SK-N-SH treated with all-trans-retinoic acid at 6 μM for 48 hours (cell line): ENCODE results near the gene FETUB.

Experiments used
- ATAC-seq: fragments of 200-7000 bp; cut with Tn5 transposase; 3 replicates; pipeline ENCODE4 v1.9.1; 2020; ENCODE audit warnings: mild to moderate bottlenecking, moderate library complexity
- ARNTL ChIP-seq: fragments of 450-650 bp; formaldehyde crosslinking; IDR thresholded peaks from 2 replicates; pipeline ENCODE4 v1.5.0; 2020; ENCODE audit warnings: low read depth, mild to moderate bottlenecking, moderate library complexity, borderline replicate concordance
- BACH2 ChIP-seq: fragments of 250-450 bp; sonication (Bioruptor Pico); IDR thresholded peaks from 2 replicates; pipeline ENCODE4 v1.9.0; 2021; ENCODE audit warnings: mild to moderate bottlenecking, borderline replicate concordance
- CREB5 ChIP-seq: fragments of 250-450 bp; sonication (Bioruptor Pico); IDR thresholded peaks from 2 replicates; pipeline ENCODE4 v1.5.1; 2020; ENCODE audit warnings: low read depth, mild to moderate bottlenecking, moderate library complexity
- CSDC2 ChIP-seq: fragments of 250-450 bp; sonication (Bioruptor Pico); IDR thresholded peaks from 2 replicates; pipeline ENCODE4 v1.5.0; 2020; ENCODE audit warnings: mild to moderate bottlenecking, moderate library complexity
- CSRNP3 ChIP-seq: fragments of 250-450 bp; sonication (Bioruptor Pico); IDR thresholded peaks from 2 replicates; pipeline ENCODE4 v1.5.1; 2021; ENCODE audit warnings: mild to moderate bottlenecking, moderate library complexity
- ESRRG ChIP-seq: fragments of 250-450 bp; sonication (Bioruptor Pico); IDR thresholded peaks from 2 replicates; pipeline ENCODE4 v1.6.1; 2021; ENCODE audit warnings: mild to moderate bottlenecking
- ISL1 ChIP-seq: fragments of 250-450 bp; sonication (Bioruptor Pico); IDR thresholded peaks from 2 replicates; pipeline ENCODE4 v2.1.2; 2022; ENCODE audit warnings: mild to moderate bottlenecking, moderate library complexity
- OSR1 ChIP-seq: fragments of 250-450 bp; sonication (Bioruptor Pico); IDR thresholded peaks from 2 replicates; pipeline ENCODE4 v1.8.0; 2022; ENCODE audit warnings: moderate library complexity, mild to moderate bottlenecking, inconsistent platforms
- POU6F1 ChIP-seq: fragments of 250-450 bp; sonication (Bioruptor Pico); IDR thresholded peaks from 2 replicates; pipeline ENCODE4 v1.8.0; 2021; ENCODE audit warnings: low read depth, mild to moderate bottlenecking, moderate library complexity, borderline replicate concordance
- PPARA ChIP-seq: fragments of 250-450 bp; sonication (Bioruptor Pico); IDR thresholded peaks from 2 replicates; pipeline ENCODE4 v1.5.0; 2020; ENCODE audit warnings: mild to moderate bottlenecking, borderline replicate concordance
- RARB ChIP-seq: fragments of 250-450 bp; sonication (Bioruptor Pico); IDR thresholded peaks from 2 replicates; pipeline ENCODE4 v1.8.0; 2021; ENCODE audit warnings: mild to moderate bottlenecking, moderate library complexity
- TCF4 ChIP-seq: fragments of 250-450 bp; sonication (Bioruptor Pico); IDR thresholded peaks from 2 replicates; pipeline ENCODE4 v1.8.0; 2021; ENCODE audit warnings: mild to moderate bottlenecking, moderate library complexity, borderline replicate concordance
- TOX ChIP-seq: fragments of 250-450 bp; sonication (Bioruptor Pico); IDR thresholded peaks from 2 replicates; pipeline ENCODE4 v1.8.0; 2021; ENCODE audit warnings: mild to moderate bottlenecking, moderate library complexity, borderline replicate concordance
- TSHZ2 ChIP-seq: fragments of 250-450 bp; sonication (Bioruptor Pico); IDR thresholded peaks from 2 replicates; pipeline ENCODE4 v1.5.0; 2020; ENCODE audit warnings: mild to moderate bottlenecking, moderate library complexity
- ZC3H10 ChIP-seq: fragments of 250-450 bp; sonication (Bioruptor Pico); IDR thresholded peaks from 2 replicates; pipeline ENCODE4 v1.5.1; 2021; ENCODE audit warnings: mild to moderate bottlenecking, moderate library complexity
- ZFP3 ChIP-seq: fragments of 250-450 bp; sonication (Bioruptor Pico); IDR thresholded peaks from 2 replicates; pipeline ENCODE4 v1.5.0; 2020; ENCODE audit warnings: mild to moderate bottlenecking, moderate library complexity
- ZFP30 ChIP-seq: fragments of 450-650 bp; formaldehyde crosslinking; IDR thresholded peaks from 2 replicates; pipeline ENCODE4 v1.5.0; 2022; ENCODE audit warnings: mild to moderate bottlenecking, moderate library complexity
- ZNF565 ChIP-seq: fragments of 450-650 bp; formaldehyde crosslinking; conservative IDR thresholded peaks from 2 replicates; pipeline ENCODE4 v1.5.0; 2020; ENCODE audit warnings: low read depth, mild to moderate bottlenecking, moderate library complexity
- ZNF70 ChIP-seq: fragments of 450-650 bp; formaldehyde crosslinking; IDR thresholded peaks from 2 replicates; pipeline ENCODE4 v1.5.0; 2020; ENCODE audit warnings: mild to moderate bottlenecking, moderate library complexity
- ZNF8 ChIP-seq: fragments of 450-650 bp; formaldehyde crosslinking; IDR thresholded peaks from 2 replicates; pipeline ENCODE4 v1.5.0; 2020; ENCODE audit warnings: mild to moderate bottlenecking, moderate library complexity

Gene FETUB

GRCh38 chr3:186621894-186622650 is 18.1 kb upstream of the FETUB start:
- TF ChIP-seq PPARA (no peak), CSDC2 (CRISPR knock-in tag) (no peak), TSHZ2 (no peak), ZNF70 (CRISPR knock-in tag) (no peak), CREB5 (no peak)
- no peak for ATAC-seq

- no peak for ATAC-seq
- TF ChIP-seq PPARA: no peak
- TF ChIP-seq CSDC2 (CRISPR knock-in tag): no peak
- TF ChIP-seq ZFP3 (CRISPR knock-in tag): no peak
Measured at GRCh38 chr3:186622651-186623310, 17.4 kb upstream of the FETUB start.

- ATAC-seq: no peak
- no peak for TF ChIP-seq ZNF565 (CRISPR knock-in tag)
- TF ChIP-seq ISL1 (CRISPR knock-in tag): no peak
- TF ChIP-seq POU6F1 (CRISPR knock-in tag): no peak
- no peak for TF ChIP-seq ESRRG (CRISPR knock-in tag)
- TF ChIP-seq ZC3H10 (CRISPR knock-in tag): no peak
- TF ChIP-seq ZNF8 (CRISPR knock-in tag): no peak
- no peak for TF ChIP-seq ARNTL
- TF ChIP-seq CREB5: no peak
- TF ChIP-seq RARB (CRISPR knock-in tag): no peak
- TF ChIP-seq, all 23 proteins: peak for 0
Measured at GRCh38 chr3:186624598-186624997, 15.6 kb upstream of the FETUB start.

- TF ChIP-seq ZNF565 (CRISPR knock-in tag) (no peak), ZFP30 (CRISPR knock-in tag) (no peak), OSR1 (CRISPR knock-in tag) (no peak), TCF4 (CRISPR knock-in tag) (no peak), BACH2 (no peak), CSDC2 (CRISPR knock-in tag) (no peak), ZC3H10 (CRISPR knock-in tag) (no peak), POU6F1 (CRISPR knock-in tag) (no peak), ZNF8 (CRISPR knock-in tag) (no peak), ISL1 (CRISPR knock-in tag) (no peak), ARNTL (no peak), TOX (CRISPR knock-in tag) (no peak), CSRNP3 (CRISPR knock-in tag) (no peak), TSHZ2 (no peak), RARB (CRISPR knock-in tag) (no peak)
- ATAC-seq: no peak
Measured at GRCh38 chr3:186625600-186626042, 14.6 kb upstream of the FETUB start.
